Activated naive CD8-positive, alpha-beta T cell treated with anti-CD3 and anti-CD28 coated beads for 36 hours (primary cell): ENCODE results near the gene SFRP2. TPM values are rescaled to one million over a fixed set of nuclear protein-coding genes. Genes with fewer than 3 reads are reported as not detected.
A peak's percentile ranks its signal among the peaks of the same experiment; 100 is the strongest.

ENCODE experiments used
- DNase-seq: peaks from one replicate; pipeline ENCODE4 v3.0.0; 2021
- H3K27ac Mint-ChIP-seq: one replicate; pipeline ENCODE4 v1.8.0; 2022; ENCODE audit warnings: mild to moderate bottlenecking, moderate library complexity, mixed read lengths
- H3K27me3 Mint-ChIP-seq: one replicate; pipeline ENCODE4 v1.8.0; 2022; ENCODE audit warnings: mild to moderate bottlenecking, mixed read lengths
- H3K36me3 Mint-ChIP-seq: one replicate; pipeline ENCODE4 v1.8.0; 2021; ENCODE audit warnings: mild to moderate bottlenecking, mixed read lengths
- H3K4me1 Mint-ChIP-seq: one replicate; pipeline ENCODE4 v1.8.0; 2021; ENCODE audit warnings: mixed read lengths
- H3K4me3 Mint-ChIP-seq: one replicate; pipeline ENCODE4 v1.8.0; 2022; ENCODE audit warnings: mild to moderate bottlenecking, moderate library complexity, mixed read lengths
- H3K9me3 Mint-ChIP-seq: one replicate; pipeline ENCODE4 v1.8.0; 2022; ENCODE audit warnings: mixed read lengths
- total RNA-seq, 2 experiments: library from RNA; stranded (reverse); gene quantifications; one replicate each; pipeline ENCODE4 v1.2.3, GENCODE V29; 2021

The SFRP2 gene, protein sequence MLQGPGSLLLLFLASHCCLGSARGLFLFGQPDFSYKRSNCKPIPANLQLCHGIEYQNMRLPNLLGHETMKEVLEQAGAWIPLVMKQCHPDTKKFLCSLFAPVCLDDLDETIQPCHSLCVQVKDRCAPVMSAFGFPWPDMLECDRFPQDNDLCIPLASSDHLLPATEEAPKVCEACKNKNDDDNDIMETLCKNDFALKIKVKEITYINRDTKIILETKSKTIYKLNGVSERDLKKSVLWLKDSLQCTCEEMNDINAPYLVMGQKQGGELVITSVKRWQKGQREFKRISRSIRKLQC
- total RNA-seq, result under 1 TPM in 1 of 2 experiments, not detected in 1; 0.14 TPM

DNA sequence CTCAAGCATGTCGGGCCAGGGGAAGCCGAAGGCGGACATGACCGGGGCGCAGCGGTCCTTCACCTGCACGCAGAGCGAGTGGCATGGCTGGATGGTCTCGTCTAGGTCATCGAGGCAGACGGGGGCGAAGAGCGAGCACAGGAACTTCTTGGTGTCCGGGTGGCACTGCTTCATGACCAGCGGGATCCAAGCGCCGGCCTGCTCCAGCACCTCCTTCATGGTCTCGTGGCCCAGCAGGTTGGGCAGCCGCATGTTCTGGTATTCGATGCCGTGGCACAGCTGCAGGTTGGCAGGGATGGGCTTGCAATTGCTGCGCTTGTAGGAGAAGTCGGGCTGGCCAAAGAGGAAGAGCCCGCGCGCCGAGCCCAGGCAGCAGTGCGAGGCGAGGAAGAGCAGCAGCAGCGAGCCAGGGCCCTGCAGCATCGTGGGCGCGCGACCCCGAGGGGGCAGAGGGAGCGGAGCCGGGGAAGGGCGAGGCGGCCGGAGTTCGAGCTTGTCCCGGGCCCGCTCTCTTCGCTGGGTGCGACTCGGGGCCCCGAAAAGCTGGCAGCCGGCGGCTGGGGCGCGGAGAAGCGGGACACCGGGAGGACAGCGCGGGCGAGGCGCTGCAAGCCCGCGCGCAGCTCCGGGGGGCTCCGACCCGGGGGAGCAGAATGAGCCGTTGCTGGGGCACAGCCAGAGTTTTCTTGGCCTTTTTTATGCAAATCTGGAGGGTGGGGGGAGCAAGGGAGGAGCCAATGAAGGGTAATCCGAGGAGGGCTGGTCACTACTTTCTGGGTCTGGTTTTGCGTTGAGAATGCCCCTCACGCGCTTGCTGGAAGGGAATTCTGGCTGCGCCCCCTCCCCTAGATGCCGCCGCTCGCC lies at the start of gene SFRP2:
Gene SFRP2, minus strand, starts transcription at position 671 of the 864 bp plus-strand sequence. Its CDS starts 248 bp downstream, at position 423.
- H3K9me3 Mint-ChIP-seq, result no peaks in the 10 kb centered on the region

DNA sequence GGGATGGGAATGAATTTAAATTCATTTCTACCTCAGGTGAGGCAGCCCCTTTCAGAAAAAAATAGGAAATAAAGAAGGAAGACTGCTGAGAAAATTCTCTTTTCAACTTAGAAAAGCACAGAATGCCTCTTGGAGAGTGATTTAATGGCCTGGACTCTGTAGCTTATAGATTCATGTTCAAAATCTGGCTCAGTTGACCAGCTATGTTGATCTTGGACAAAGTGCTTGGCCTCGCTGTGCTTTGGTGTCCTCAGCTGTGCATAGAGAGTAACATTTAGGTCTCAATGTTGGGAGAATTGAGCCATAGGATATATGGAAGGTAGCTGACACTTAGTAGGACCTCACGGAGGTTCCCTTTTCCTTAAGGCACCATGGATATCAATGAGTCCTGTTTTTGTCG lies 49.7 kb upstream of the SFRP2 start:
- Mint-ChIP-seq H3K27ac (no peak overlapping the region), H3K27me3 (no peaks in the 10 kb centered on the region), H3K9me3 (no peaks in the 10 kb centered on the region), H3K4me1 (no peaks in the 10 kb centered on the region), H3K4me3 (no peak overlapping the region), H3K36me3 (no peaks in the 10 kb centered on the region)
- no peak for DNase-seq

More for the DNA sequence above, at the start of gene SFRP2:
- Mint-ChIP-seq H3K4me1 (peaks cover 31% of the 10 kb centered on the region), H3K36me3 (no peaks in the 10 kb centered on the region), H3K27me3 (peaks cover 88% of the 10 kb centered on the region), H3K4me3 (peak within 1 kb of the TSS; percentile 43), H3K27ac (no peak within 1 kb of the TSS)
- DNase-seq, result peak; percentile 12

DNA sequence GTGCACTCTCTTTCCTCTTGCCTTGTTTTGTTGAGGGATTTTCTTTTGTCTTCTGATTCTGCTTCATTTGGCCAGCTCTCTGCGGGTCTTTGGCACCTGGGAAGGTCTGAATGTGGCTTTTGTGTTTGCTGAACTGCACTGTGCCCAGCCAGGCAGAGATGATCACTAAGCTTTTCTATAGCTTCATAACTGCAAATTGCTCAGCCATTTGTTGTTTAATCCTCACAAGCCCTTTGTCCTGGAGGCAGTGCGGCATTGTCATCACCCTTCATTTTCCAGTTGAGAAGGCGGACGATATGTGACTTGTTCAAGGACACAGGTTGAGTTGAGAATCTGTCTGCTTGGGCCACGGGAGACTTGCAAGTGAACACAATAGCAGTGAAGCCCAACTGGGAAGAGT lies 46.0 kb upstream of the SFRP2 start:
- Mint-ChIP-seq H3K4me1 (no peaks in the 10 kb centered on the region), H3K27me3 (peaks cover 9% of the 10 kb centered on the region), H3K9me3 (no peaks in the 10 kb centered on the region), H3K36me3 (no peaks in the 10 kb centered on the region), H3K4me3 (no peak overlapping the region), H3K27ac (no peak overlapping the region)
- no peak for DNase-seq

DNA sequence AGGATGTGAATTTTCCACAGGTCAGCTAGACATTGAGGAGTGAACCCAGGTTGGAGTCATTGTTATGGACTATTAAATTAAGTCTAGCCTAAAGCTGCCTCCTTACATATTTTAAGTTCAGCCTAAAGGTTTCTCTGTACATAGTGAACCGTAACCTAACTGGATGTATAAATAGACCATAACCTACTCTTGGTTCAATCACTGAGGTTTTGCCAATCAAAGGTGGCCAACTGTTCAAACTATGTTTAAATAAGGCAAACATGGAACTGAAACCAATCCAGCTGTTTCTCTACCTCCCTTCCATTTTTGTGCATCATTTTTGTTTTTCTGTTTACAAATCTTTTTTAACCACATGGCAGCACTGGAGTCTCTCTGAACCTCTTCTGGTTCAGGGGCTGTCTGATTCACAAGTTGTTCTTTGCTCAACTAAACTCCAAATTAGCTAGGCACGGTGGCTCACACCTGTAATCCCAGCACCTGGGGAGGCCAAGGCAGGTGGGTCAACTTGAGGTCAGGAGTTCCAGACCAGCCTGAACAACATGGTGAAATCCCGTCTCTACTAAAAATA lies 43.9 kb upstream of the SFRP2 start:
- H3K4me1 Mint-ChIP-seq, result no peaks in the 10 kb centered on the region
- H3K9me3 Mint-ChIP-seq, result no peaks in the 10 kb centered on the region
- H3K27me3 Mint-ChIP-seq, result peaks cover 18% of the 10 kb centered on the region
- DNase-seq, result no peak
- H3K36me3 Mint-ChIP-seq, result no peaks in the 10 kb centered on the region
- no peak overlapping the region for H3K4me3 Mint-ChIP-seq
- no peak overlapping the region for H3K27ac Mint-ChIP-seq

DNA sequence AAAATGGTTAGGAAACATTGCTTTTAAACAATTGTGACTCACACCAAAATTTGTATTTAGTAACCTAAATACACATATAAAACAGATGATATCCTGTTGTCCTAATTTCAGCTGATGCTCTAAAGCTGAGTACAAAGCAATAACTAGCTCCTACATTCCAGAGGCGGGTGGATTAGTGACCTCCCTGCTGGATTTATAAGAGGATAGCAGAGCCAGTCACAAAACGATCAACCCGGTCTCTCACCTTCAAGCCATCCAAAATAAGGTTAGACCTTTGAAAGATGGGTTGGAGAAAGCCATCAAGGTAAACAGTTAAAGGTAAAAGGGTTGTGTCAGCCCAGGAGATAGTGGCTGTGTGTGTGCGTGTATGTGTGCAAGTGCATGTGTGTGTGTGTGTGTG lies 43.2 kb upstream of the SFRP2 start:
- Mint-ChIP-seq H3K9me3 (no peaks in the 10 kb centered on the region), H3K4me1 (no peaks in the 10 kb centered on the region), H3K27ac (no peak overlapping the region), H3K4me3 (no peak overlapping the region), H3K27me3 (peaks cover 18% of the 10 kb centered on the region), H3K36me3 (no peaks in the 10 kb centered on the region)
- no peak for DNase-seq

DNA sequence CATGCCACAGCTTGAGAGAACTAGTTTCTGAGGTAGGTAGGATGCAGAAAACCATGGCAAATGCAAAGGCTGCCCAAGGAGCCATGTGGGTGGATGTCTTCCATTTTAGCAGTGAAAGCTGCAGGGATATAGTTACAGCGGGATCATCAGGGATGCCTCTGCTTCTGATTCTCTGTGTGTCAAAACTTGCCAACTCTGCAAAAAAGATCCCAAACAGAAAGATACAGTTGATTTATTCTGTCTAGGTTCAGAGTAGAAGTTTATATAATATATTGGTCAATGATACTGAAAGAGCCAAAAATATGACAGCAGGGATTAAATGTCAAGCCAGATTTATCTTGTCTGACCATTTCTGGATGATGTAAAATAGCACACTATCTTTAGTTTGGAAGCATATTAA lies 42.4 kb upstream of the SFRP2 start:
- DNase-seq, result no peak
- no peaks in the 10 kb centered on the region for H3K9me3 Mint-ChIP-seq
- H3K27me3 Mint-ChIP-seq, result peaks cover 18% of the 10 kb centered on the region
- H3K4me3 Mint-ChIP-seq, result no peak overlapping the region
- no peaks in the 10 kb centered on the region for H3K36me3 Mint-ChIP-seq
- H3K27ac Mint-ChIP-seq, result no peak overlapping the region
- H3K4me1 Mint-ChIP-seq, result no peaks in the 10 kb centered on the region

DNA sequence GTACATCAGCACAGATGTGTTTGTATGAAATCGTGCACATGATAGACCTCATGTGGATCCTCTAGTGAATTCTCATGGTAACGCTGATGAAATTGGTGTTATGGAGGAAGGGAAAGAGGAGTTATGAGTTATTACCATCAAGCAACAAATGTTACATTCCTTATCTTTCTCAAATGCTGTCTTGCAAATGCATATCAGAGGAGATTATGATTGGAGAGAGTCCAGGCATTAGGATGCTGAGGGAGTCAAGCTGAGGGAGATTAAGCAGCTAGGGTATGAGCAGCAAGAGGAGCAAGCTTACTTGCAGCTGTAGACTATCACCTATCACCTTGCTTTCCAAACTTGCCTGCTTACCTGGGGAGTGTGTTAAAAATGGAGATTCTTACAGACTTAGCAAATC lies 36.8 kb upstream of the SFRP2 start:
- H3K4me1 Mint-ChIP-seq, result no peaks in the 10 kb centered on the region
- no peaks in the 10 kb centered on the region for H3K9me3 Mint-ChIP-seq
- H3K4me3 Mint-ChIP-seq, result no peak overlapping the region
- peaks cover 17% of the 10 kb centered on the region for H3K27me3 Mint-ChIP-seq
- no peaks in the 10 kb centered on the region for H3K36me3 Mint-ChIP-seq
- no peak overlapping the region for H3K27ac Mint-ChIP-seq
- DNase-seq, result no peak

DNA sequence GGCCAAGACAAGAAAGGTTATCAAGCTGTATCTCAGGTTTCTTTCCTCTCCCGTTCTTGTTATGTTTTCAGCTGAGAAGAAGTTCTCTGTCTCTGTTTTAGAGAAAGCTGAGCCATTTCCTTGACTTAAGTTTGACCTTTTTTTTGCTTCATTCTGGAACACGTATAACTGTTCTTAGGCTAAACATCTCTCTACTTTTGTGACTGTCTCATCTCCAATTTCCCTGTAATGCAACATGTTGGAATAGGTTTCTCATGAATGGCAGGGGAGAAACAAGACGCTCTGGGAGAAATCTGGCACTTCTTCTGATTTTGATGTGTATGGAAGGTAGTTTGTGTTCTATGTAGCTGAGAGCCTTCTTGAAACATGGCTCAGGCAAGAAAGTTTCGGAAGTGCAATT lies 36.2 kb upstream of the SFRP2 start:
- Mint-ChIP-seq H3K27me3 (peaks cover 12% of the 10 kb centered on the region), H3K4me3 (no peak overlapping the region)

DNA sequence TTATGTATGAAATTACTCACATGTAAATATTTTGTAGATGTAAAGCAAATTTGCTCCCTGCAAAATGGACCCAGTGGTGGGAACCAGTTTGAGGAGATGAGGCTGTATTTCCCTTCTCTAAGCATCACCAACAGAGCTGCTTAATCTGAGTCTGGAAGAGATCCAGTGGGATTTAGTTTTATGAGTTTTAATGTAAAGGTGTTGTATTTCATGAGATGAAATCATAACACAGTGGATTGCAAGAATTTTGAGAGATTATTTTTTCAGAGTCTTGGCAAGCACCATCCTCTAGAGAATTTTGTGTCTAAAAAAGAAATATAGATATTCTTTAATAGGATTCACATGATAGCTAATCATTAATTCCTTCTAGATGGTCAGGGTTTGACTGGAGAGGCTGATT lies 35.6 kb upstream of the SFRP2 start:
- Mint-ChIP-seq H3K9me3 (peaks cover 4% of the 10 kb centered on the region), H3K4me1 (no peaks in the 10 kb centered on the region), H3K27me3 (peaks cover 11% of the 10 kb centered on the region), H3K36me3 (no peaks in the 10 kb centered on the region), H3K27ac (no peak overlapping the region), H3K4me3 (no peak overlapping the region)
- DNase-seq, result no peak

More for the DNA sequence above, 36.2 kb upstream of the SFRP2 start:
- H3K4me1 Mint-ChIP-seq, result no peaks in the 10 kb centered on the region
- peaks cover 3% of the 10 kb centered on the region for H3K9me3 Mint-ChIP-seq
- no peaks in the 10 kb centered on the region for H3K36me3 Mint-ChIP-seq
- no peak for DNase-seq
- H3K27ac Mint-ChIP-seq, result no peak overlapping the region

DNA sequence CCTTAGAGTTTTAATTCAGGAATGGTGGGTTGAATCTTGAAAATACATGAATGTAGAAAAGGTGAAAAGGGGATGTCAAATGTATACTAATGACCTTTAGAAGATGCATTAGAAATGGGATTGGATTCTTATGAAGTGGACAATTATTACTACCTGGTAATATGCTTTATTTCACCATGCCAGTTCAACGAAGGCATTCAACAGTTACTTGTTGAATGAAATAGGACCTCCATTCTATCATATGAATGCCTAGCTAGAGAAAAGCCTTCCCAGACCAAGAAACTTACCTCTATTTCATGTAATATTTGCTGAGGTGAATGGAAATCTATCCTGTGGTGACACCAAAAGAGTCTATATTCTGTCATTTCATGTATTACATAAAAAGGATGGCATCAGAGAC lies 34.6 kb upstream of the SFRP2 start:
- no peaks in the 10 kb centered on the region for H3K36me3 Mint-ChIP-seq
- H3K4me1 Mint-ChIP-seq, result no peaks in the 10 kb centered on the region
- peaks cover 4% of the 10 kb centered on the region for H3K27me3 Mint-ChIP-seq
- no peak overlapping the region for H3K27ac Mint-ChIP-seq
- peaks cover 5% of the 10 kb centered on the region for H3K9me3 Mint-ChIP-seq
- DNase-seq, result no peak
- H3K4me3 Mint-ChIP-seq, result no peak overlapping the region

DNA sequence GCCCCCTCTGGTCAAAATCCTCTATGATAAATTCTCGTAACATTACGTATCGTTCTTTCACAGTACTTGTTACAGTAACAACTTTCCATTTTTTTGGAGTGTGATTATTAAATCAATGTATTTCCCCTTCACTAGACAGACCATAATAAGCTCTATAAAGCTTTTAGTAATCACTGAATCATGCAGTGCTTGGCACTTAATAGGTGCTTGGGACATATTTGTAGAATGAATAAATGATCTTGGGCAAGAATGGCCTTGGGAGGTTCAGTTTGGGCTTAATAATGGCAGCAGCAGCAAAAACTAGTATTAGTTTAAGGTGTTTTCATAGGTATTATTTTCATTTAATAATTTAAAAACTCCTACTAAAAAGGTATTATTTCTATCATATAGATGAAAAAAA lies 33.4 kb upstream of the SFRP2 start:
- H3K4me3 Mint-ChIP-seq, result no peak overlapping the region
- no peaks in the 10 kb centered on the region for H3K36me3 Mint-ChIP-seq
- H3K9me3 Mint-ChIP-seq, result peaks cover 5% of the 10 kb centered on the region
- no peak for DNase-seq
- H3K4me1 Mint-ChIP-seq, result no peaks in the 10 kb centered on the region
- H3K27me3 Mint-ChIP-seq, result peaks cover 10% of the 10 kb centered on the region
- H3K27ac Mint-ChIP-seq, result no peak overlapping the region

DNA sequence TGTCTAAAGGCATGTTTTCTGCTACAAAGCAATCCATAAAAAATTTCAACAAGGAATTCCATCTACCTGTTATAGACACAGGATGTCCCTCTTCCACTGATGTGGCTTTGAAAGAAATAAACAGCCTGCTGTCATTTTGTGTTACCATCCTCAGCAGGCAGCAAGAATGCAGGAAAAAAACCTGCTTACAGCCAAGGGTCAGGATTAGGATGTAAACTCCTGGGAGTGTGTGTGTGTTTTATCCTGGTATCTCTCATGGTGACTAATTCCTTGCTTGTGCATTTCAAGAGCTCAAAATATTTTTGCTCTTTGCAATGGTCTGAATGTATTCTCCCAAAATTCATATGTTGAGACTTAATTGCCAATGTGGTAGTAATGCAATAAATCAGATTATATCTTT lies 28.6 kb upstream of the SFRP2 start:
- Mint-ChIP-seq H3K9me3 (peaks cover 5% of the 10 kb centered on the region), H3K36me3 (no peaks in the 10 kb centered on the region), H3K27me3 (peaks cover 10% of the 10 kb centered on the region), H3K4me3 (no peak overlapping the region), H3K27ac (no peak overlapping the region), H3K4me1 (no peaks in the 10 kb centered on the region)
- DNase-seq, result no peak

DNA sequence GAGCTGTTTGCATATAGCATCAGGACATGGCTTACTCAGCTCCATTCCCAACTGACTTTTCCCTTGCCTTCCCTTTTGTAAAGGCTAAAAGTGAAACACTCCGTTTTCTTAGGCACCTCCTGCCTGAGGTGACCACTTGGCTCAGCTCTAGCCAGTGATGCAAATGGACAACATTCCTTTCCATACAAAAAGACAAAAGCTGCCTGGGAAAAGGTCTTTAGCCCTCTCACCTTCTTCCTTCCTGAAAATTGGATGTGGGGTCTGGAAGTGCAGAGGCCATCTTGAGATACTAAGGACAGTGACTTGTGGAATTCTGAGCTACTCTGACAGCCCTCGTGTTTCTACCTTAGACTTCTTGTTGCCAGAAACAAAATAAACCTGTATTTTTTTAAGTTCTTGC lies 27.7 kb upstream of the SFRP2 start:
- no peak for DNase-seq
- no peak overlapping the region for H3K27ac Mint-ChIP-seq
- no peak overlapping the region for H3K4me3 Mint-ChIP-seq
- H3K9me3 Mint-ChIP-seq, result peaks cover 5% of the 10 kb centered on the region
- peaks cover 10% of the 10 kb centered on the region for H3K27me3 Mint-ChIP-seq
- no peaks in the 10 kb centered on the region for H3K36me3 Mint-ChIP-seq
- H3K4me1 Mint-ChIP-seq, result no peaks in the 10 kb centered on the region

DNA sequence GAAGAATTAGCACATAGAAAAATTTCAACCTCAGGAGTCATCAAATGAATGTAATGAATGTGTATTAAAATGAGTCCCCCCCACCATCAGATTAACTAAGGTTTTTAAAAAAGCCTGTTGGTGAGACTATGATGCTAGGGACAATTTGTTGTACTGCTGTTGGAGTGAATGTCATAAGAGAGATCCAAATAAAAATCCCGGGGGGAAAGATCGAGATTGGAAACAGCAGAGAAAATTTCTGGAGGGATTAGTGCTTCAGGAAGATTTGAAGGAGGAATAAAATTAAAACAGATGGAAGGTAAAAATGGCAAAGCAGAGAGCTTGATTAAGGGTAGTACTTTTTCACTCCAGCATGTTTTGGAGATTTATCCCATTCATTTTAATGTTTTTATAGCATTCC lies 25.9 kb upstream of the SFRP2 start:
- Mint-ChIP-seq H3K36me3 (no peaks in the 10 kb centered on the region), H3K4me1 (peaks cover 7% of the 10 kb centered on the region), H3K27me3 (peaks cover 10% of the 10 kb centered on the region), H3K4me3 (no peak overlapping the region), H3K27ac (no peak overlapping the region), H3K9me3 (peaks cover 5% of the 10 kb centered on the region)
- no peak for DNase-seq
